BE2C (cell line): ENCODE results near the gene ADGRV1.

Source experiments
- DNase-seq: peaks from one replicate; pipeline ENCODE4 v3.0.0-alpha.2; 2020
- H3K27me3 ChIP-seq: fragments of 250-450 bp; sonication (Bioruptor Pico); 2 replicates; pipeline ENCODE4 v1.5.1; 2020; ENCODE audit warnings: mild to moderate bottlenecking
- H3K36me3 ChIP-seq: fragments of 250-450 bp; sonication (Bioruptor Pico); 2 replicates; pipeline ENCODE4 v1.5.1; 2020; ENCODE audit warnings: mild to moderate bottlenecking
- H3K4me1 ChIP-seq: fragments of 250-450 bp; sonication (Bioruptor Pico); 2 replicates; pipeline ENCODE4 v1.5.1; 2020
- H3K4me3 ChIP-seq: 2 replicates; pipeline ENCODE4 v1.5.1; 2011; ENCODE audit warnings: low read depth, low read length
- H3K9me3 ChIP-seq: fragments of 250-450 bp; sonication (Bioruptor Pico); 2 replicates; pipeline ENCODE4 v1.5.1; 2020
- CTCF ChIP-seq: IDR thresholded peaks from 2 replicates; pipeline ENCODE4 v1.5.1; 2012; ENCODE audit warnings: mild to moderate bottlenecking, low read depth, low read length

The ADGRV1 gene

GRCh38 chr5:91145333-91145620 lies 586.7 kb downstream of the ADGRV1 start:
- Histone ChIP-seq H3K36me3 (no peaks in the 10 kb centered on the region), H3K4me1 (peaks cover 4% of the 10 kb centered on the region), H3K4me3 (no peak overlapping the region), H3K9me3 (no peaks in the 10 kb centered on the region), H3K27me3 (no peaks in the 10 kb centered on the region)
- no peak for DNase-seq
- no peak for TF ChIP-seq CTCF

- Histone ChIP-seq H3K36me3 (no peaks in the 10 kb centered on the region), H3K27me3 (no peaks in the 10 kb centered on the region), H3K4me1 (no peaks in the 10 kb centered on the region; the same call in 1 of the 2 replicates), H3K4me3 (no peak overlapping the region), H3K9me3 (no peaks in the 10 kb centered on the region)
- TF ChIP-seq CTCF, result no peak
- DNase-seq, result no peak
Measured at GRCh38 chr5:91146230-91146629, 587.6 kb downstream of the ADGRV1 start.

- DNase-seq, result no peak
- no peak for TF ChIP-seq CTCF
- H3K4me1 ChIP-seq, result no peaks in the 10 kb centered on the region
- no peaks in the 10 kb centered on the region for H3K27me3 ChIP-seq
- no peaks in the 10 kb centered on the region for H3K36me3 ChIP-seq
- no peak overlapping the region for H3K4me3 ChIP-seq
- no peaks in the 10 kb centered on the region for H3K9me3 ChIP-seq
Measured at GRCh38 chr5:91146905-91147600, 588.5 kb downstream of the ADGRV1 start.

GRCh38 chr5:91150234-91150633 lies 591.6 kb downstream of the ADGRV1 start:
- DNase-seq, result no peak
- H3K9me3 ChIP-seq, result no peaks in the 10 kb centered on the region

GRCh38 chr5:91150636-91151035 lies 592.0 kb downstream of the ADGRV1 start:
- no peak for DNase-seq
- no peak for TF ChIP-seq CTCF
- Histone ChIP-seq H3K4me3 (no peak overlapping the region), H3K36me3 (no peaks in the 10 kb centered on the region), H3K27me3 (no peaks in the 10 kb centered on the region), H3K9me3 (no peaks in the 10 kb centered on the region), H3K4me1 (no peaks in the 10 kb centered on the region)

More at GRCh38 chr5:91150234-91150633, 591.6 kb downstream of the ADGRV1 start:
- Histone ChIP-seq H3K4me1 (no peaks in the 10 kb centered on the region), H3K27me3 (no peaks in the 10 kb centered on the region), H3K36me3 (no peaks in the 10 kb centered on the region), H3K4me3 (no peak overlapping the region)
- TF ChIP-seq CTCF, result no peak

GRCh38 chr5:91151947-91152346 lies 593.4 kb downstream of the ADGRV1 start:
- H3K9me3 ChIP-seq, result no peaks in the 10 kb centered on the region
- no peaks in the 10 kb centered on the region for H3K27me3 ChIP-seq
- no peaks in the 10 kb centered on the region for H3K4me1 ChIP-seq
- no peak for DNase-seq
- no peak overlapping the region for H3K4me3 ChIP-seq
- no peak for TF ChIP-seq CTCF
- no peaks in the 10 kb centered on the region for H3K36me3 ChIP-seq
